Measurements from ENCODE around the gene SERAC1.
"Not testable (repeated sequence)": the region's sequence is repeated elsewhere in the genome, so short reads cannot be mapped to it uniquely, and the experiment has no call there.

Gene SERAC1

DNA sequence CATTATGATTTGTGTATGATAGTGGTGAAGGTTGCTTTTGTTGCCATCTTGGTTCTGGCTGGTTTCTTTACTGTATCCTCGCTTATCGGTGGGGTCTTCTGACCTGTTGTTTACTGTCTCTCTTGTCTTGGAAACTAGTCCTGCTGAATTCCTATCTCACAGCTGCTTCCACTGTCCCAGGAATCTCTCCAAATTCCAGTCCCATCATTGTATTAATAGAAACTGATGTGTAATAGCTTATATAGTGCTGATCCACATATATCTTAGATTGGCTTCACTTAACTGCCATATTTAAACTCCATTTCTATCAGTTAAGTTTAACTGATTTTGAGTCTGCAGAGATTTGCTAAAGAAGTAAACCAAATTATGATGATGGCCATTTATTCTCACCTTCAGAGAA is 6.0 kb upstream of the SERAC1 start:
- DNase-seq (ENCODE audit: low spot score), result no peak

DNA sequence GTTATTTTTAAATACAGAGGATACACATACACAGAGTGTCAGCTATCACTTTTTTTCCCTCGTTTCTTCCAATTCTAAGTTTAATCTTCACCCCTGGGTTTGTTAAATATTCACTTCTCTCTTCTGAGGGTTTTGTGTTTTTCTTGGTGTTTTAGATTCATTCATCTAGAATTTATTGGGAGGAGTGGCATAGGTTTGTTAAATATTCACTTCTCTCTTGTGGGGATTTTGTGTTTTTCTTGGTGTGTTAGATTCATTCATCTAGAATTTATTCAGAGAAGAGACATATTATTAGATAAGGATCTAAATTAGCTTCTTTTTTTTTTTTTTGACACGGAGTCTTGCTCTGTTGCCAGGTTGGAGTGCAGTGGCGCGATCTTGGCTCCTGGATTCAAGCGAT is 3.9 kb upstream of the SERAC1 start:
- no peak for DNase-seq (ENCODE audit: low spot score)

DNA sequence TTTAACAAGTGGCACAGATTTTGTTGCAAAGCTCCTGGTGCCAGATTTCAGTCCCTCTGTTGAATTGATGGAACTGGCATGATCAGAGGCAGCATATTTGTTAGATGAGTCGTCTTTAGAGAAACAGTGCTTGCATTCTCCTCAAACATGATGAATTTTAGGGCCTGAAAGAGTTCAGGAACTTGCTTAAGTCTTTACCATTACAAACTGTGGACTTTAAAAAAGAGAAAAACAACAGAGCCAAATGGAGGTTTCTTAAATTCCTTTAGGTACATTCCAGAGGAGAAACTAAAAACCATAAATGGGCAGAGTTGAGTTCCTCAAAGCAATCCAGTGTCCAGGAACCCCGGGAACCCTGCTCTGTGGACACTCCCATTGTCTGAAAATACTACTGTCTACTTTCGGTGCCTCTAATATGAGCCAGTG is 2.6 kb upstream of the SERAC1 start:
- no peak for DNase-seq (ENCODE audit: low spot score)

DNA sequence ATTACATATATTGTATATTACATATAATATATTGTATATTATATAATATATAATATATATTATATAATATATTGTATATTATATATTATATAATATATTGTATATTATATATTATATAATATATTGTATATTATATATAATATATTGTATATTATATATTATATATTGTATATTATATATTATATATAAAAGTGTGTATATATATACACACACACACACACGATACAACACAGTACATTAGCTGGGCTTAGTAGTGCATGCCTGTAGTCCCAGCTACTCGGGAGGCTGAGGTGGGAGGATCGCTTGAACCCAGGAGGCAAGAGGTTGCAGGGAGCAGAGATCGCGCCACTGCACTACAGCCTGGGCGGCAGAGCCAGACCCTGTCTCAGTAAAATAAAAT is 1.6 kb upstream of the SERAC1 start:
- DNase-seq (ENCODE audit: low spot score), result not testable (repeated sequence)

DNA sequence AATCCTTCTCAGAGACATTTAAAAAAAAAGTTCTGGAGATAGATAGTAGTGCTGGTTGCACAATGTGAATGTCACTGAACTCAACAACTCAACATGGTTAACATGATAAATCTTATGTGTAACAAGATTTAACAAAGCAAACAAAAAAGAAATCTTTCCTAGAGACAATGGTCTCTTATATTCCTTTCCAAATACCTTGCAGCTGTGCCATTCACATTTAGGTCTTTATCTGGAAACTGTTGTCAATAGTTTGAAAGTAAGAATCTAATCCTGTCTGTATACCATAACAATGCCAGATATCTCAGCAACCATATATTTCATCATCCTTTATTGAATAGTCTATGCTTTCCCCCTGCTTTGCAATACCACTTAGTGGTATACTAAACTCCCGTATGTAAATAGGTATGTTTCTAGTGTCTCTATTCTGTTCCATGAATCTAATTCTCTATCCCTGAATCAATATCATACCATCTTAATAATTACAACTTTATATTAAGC is 2.1 kb downstream of the SERAC1 start:
- DNase-seq (ENCODE audit: low spot score), result no peak

DNA sequence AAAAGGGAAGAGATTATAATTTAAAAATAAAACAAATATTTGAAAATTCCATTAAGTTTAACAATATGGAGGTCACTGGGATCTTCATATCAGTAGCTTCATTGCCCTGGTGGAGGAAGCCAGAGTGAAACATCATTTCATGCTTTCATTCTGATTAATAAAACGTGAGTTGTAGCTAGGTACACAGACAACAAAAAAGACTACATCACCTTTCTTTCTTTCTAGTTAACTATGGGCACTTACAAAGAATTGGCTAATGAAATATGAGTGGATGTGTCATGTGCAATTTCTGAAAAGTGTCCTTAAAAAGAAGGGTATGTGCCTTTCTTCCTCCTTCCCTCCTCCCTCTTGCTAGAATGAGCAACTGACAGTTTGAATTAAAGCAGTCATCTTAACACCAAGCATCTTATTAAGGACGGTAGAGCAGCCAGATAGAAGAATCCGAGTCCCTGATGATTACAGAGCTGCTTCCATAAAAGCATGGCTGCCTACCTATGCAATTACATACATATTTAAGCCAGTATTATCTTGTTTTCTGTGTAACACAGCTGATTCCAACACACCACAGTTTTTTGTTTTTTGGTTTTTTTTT is 3.4 kb downstream of the SERAC1 start:
- no peak for DNase-seq (ENCODE audit: low spot score)

DNA sequence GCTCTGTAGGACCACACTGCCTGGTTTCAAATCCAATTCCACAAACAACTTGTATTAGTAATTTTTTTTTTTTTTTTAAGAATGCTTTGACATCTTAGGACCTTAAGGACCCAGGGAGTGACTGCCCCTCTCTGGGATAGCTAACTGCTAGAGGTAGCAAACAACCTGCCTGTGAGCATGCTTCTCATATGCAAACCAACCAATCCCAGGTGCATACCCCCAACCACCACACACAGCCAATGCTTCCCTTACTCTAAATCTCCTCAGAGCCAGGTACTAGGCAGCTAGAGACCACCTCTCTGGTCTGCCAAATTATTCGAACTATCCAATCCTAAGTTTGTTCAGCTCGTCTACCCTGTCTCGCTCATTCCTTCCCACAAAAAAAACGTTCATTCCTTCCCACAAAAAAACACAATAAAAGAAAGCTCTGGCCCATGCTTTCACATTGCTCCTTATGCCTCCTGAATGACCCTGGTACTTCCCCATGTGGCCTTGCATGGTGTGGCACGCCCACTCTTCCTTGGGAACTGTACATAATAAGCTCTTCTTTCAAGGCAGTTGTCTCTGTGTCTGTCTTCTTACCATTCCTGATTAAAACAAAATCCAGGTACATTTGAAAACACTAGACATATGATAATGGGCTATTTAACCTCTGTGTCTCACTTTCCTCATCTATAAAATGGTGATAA is 6.4 kb downstream of the SERAC1 start:
- DNase-seq (ENCODE audit: low spot score), result no peak

DNA sequence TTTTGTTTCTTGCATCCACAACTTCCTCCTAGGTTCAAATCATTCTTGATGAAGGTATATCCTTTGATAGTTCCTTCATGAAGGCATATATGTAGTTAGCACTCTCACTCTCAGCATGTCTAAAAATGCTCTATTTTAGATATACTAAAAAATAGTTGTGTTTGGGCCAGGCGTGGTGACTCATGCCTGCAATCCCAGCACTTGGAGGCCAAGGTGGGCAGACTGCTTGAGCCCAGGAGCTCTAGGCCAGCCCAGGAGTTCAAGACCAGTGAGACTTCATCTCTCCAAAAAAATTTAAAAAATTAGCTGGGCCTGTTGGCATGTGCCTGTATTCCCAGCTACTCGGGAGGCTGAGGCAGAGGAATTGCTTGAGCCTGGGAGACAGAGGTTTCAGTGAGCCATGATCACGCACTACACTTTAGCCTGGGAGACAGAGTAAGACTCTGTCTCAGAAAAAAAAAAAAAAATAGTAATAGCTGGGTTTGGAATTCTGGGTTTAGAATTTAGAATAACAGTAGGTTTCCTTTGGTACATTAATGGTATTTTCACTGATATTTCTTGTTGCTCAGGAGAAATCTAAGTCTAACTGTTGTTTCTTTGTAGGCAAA is 7.0 kb downstream of the SERAC1 start:
- DNase-seq (ENCODE audit: low spot score), result no peak

DNA sequence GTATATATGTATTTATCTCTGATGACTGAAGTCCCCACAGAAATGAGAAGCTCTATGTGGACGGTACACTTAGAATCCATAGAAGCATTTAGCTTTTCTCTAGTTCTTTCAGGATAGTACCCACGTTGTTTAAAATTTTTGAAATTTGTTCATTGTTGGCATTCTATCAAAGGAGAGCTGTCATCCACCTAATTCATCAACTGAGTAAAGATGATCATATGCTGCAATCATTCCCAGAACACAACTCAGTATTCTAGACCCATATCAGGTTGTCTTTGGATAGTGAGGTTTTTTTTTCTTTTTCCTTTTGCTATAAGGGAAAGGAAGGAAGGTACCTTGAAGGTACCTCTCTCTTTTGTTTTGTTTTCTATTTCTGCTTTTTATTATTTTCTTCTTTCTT is 9.3 kb downstream of the SERAC1 start:
- no peak for DNase-seq (ENCODE audit: low spot score)

DNA sequence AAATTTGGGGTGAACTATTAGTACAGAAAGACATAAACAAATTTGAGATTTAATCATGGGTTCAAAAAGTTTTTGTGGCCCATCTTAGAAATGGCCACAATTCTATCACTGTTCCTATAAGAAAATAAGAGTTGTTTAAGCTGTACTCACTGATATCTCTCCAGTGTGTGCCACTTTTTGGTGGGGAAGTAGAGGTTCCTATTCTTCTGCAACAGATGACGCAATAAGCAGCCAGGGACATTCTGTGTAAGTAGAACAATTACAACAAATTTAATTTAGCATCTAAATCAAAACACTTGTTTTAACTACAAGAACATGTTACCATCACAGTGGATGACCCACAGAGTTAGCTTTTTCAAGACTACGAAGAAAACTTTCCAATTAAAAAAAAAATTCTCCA is 9.9 kb downstream of the SERAC1 start:
- no peak for DNase-seq (ENCODE audit: low spot score)

DNA sequence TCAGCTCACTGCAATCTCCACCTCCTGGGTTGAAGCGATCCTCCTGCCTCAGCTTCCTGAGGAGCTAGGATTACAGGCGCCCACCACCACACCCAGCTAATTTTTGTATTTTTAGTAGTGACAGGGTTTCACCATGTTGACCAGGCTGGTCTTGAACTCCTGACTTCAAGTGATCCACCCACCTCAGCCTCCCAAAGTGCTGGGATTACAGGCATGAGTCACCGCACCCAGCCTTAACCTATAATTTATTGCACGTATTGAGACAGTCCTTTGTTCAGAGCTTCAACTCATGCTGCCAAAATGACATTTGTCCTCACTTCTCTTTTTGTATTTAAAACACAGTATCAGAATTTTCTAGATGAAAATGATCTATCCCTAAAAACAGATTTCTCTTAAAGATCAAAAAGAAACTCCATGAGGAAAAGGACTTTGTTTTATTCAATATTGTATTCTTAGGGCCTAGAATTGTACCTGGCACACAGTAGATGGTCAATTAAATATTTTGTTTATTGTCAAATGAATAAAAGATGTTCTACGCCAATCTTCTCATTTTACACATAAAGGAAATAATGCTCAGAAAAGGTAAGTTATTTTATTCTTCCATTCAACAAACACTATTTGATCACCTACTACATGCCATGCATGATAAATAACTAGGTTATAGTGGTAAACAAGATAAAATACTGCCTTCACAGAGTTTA is 10.8 kb downstream of the SERAC1 start:
- DNase-seq (ENCODE audit: low spot score), result no peak

DNA sequence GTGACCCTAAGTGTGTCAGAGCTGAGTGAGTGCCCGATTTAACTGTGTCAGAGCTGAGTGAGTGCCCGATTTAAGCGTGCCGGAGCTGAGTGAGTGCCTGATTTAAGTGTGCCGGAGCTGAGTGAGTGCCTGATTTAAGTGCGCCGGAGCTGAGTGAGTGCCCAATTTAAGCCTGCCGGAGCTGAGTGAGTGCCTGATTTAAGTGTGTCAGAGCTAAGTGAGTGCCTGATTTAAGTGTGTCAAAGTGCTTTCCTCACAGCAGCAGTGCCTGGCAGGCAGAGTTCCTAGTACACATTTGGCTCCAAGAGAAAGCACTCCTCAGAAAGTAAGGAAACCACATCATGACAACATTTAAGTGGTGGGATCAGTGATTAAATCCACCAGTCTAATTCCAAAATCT is 13.2 kb downstream of the SERAC1 start:
- DNase-seq (ENCODE audit: low spot score), result no peak

DNA sequence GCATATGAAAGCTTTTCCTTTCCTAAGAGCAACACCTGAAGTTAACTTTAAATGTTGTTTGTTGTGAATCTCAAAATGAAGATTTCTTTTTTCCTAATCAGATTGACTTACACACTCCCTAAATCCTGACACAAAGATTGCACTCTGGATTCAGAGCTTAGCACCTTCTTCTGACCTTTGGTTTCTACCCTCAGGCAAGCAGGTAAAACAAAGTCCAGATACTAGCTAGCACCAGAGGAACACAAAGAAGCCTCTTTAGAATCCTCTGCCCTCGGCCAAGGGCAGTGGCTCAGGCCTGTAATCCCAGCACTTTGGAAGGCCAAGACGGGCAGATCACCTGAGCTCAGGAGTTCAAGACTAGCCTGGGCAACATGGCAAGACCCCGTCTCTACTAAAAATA is 14.5 kb downstream of the SERAC1 start:
- DNase-seq (ENCODE audit: low spot score), result no peak

DNA sequence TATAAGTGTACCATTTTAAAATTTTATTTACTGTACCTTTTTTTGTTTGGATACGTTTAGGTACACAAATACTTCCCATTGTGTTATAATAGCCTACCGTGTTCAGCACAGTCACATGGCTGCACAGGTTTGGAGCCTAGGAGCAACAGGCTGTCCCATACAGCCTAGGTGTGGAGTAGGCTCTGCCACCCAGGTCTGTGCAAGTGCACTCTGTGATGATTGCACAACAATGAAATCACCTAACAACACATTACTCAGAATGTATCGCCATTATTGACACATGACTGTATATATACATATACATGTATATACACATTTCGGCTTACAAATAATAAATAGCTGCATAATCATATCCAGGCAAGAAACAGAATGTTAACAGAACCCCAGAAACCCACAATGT is 15.4 kb downstream of the SERAC1 start:
- DNase-seq (ENCODE audit: low spot score), result no peak

DNA sequence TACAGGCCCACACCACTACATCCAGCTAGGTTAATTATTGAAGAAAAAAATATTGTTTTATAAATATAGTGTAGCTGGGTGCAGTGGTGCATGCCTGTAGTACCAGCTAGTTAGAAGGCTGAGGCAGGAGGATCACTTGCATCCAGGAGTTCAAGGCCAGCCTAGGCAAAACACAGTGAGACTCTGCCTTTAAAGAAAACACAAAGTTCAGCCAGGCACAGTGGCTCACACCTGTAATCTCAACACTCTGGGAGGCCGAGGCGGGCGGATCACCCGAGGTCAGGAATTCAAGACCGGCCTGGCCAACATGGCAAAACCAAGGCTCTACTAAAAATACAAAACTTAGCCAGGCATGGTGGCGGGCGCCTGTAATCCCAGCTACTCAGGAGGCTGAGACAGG is 16.0 kb downstream of the SERAC1 start:
- not testable (repeated sequence) for DNase-seq (ENCODE audit: low spot score)

DNA sequence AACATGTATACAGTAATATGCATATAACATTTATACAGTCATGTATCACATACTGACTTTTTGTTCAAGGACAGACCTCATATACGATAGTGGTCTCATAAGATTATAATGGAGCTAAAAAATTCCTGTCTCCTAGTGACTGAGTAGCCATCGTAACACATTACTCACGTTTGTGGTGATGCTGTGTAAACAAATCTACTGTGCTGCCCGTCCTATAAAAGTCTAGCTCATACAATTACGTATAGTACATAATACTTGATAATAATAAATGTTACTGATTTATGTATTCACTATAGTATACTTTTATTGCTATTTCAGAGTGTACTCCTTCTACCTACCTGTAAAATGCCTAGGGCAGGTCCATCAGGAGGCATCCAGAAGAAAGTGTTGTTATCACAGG is 17.4 kb downstream of the SERAC1 start:
- no peak for DNase-seq (ENCODE audit: low spot score)

DNA sequence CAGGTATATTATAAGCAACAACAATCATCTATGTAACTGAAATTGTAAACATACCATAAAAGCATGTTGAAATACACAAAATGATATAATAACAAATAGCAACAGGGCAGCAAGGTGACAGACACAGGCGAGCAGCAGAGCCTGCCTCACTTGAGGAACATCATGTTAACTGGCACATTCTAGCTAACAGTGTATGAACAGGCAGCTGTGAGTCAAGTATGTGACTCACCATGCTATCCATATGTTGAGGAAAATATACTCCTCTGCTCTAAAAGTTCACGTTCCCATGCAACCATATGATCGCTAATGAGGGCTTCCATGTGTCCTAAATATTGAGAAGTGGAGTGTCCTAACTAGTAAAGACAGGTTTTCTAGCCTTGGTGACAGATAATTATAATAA is 18.4 kb downstream of the SERAC1 start:
- no peak for DNase-seq (ENCODE audit: low spot score)

DNA sequence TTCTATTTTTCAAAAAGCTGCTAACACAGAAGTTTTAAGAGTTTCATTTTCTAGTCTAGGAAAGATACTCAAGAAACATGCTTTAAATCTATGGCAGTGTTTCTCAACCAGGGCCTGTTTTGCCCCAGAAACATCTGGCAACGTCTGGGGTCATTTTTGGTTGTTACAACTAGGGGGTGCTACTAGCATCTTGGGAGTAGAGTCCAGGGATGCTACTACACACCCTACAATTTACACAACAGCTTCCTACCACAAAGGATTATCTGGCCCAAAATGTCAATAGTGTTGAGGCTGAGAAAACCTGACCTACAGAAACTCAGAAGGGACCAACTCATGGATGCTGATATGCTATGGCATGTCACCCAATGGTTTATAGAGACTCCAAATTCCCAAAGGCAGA is 24.4 kb downstream of the SERAC1 start:
- DNase-seq (ENCODE audit: low spot score), result no peak

DNA sequence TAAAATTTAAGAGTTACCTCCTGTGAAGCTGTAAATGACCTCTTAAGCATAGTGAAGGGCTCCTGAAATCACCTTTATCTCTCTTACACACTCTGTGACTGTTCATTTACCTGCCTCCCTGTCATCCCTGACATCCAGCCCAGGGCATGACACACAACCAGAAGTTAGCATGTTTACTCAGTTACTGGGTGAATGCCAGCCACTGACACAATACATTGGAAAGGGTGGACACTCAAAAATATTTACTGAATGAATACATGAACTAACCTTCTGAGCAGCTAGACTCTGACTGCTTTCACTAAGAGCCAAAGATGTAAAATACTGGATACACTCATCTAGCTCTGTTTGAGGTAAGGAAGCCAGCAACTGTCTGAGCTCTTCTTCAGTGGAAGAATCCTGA is 25.3 kb downstream of the SERAC1 start:
- no peak for DNase-seq (ENCODE audit: low spot score)

DNA sequence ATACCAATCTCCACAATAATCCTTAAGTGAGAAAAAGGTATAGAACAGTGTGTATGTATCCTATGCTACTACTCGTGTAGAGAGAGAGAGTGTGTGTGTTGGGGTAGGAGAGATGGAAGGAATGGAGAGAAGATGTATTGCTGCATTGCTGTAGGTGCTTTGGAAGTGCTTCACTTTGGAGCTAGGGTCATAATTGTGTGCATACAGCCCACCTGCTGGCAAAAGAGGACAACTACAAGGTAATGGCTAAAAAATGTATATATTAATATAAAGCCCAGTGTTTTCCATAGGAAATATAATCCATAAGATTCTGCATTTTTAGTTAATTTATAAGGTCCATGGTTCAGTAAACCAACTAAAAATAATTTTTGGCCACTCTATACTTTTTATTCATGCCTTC is 36.1 kb downstream of the SERAC1 start:
- DNase-seq (ENCODE audit: low spot score), result peak; percentile 4

DNA sequence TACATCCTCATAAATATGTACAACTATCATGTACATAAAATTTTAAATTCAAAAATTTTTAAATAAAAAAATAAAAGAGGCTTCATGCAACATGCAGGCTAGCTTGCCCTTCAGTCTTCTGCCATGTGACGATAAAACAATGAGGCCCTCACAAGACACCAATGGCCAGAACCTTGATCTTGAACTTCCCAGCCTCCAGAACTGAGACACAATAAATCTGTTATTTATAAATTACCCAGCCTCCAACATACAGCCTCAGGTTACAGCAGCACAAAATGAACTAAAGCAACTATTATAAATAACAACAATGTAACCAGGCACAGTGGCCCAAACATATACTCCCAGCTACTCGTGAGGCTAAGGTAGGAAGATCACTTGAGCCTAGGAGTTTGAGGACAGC is 42.8 kb downstream of the SERAC1 start:
- DNase-seq (ENCODE audit: low spot score), result no peak

DNA sequence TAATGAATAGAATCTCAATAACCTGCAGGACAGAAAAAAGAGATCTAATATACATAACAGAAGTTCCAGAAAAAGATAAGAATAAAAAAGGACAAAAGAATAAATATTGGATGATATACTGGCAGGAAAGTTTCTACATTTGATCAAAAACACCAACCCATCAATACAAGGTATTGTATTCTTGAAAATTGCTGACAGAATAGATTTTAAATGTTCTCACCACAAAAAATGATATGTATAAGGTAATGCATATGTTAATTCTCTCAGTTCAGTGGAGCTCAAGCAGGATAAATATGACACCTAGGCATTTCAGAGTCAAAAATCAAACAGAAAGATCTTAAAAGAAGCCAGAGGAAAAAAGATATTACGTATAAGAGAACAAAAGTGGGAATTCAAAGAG is 43.8 kb downstream of the SERAC1 start:
- no peak for DNase-seq (ENCODE audit: low spot score)

DNA sequence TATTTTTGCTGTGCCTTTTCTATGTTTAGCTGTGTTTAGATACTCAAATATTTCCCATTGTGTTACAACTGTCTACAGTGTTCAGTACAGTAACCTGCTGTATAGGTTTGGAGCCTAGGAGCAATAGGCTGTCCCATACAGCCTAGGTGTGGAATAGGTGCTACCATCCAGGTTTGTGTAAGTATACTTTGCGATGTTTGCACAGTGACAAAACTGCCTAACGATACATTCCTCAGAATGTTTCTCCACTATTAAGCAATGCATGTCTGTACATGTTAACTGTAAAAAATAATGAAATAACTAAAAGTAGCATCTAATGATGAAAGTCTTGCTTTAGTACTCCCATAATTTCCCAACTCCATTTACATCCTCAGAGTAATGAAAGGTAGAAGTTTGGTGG is 46.0 kb downstream of the SERAC1 start:
- no peak for DNase-seq (ENCODE audit: low spot score)
